Memory B cell (primary cell): Measurements from ENCODE around the gene PADI4.

Experiments
- ATAC-seq: fragments of 150-1000 bp; cut with Tn5 transposase; 2 replicates; pipeline ENCODE4 v1.10.0; 2021; ENCODE audit warnings: low read depth, mild to moderate bottlenecking, moderate library complexity
- DNase-seq, 2 donors: peaks; one replicate each; pipeline ENCODE4 v3.0.0; 2022; ENCODE audit warnings: low spot score in 2 of 2
- H3K27ac Mint-ChIP-seq: one replicate; pipeline ENCODE4 v1.8.0; 2022; ENCODE audit warnings: mild to moderate bottlenecking, moderate library complexity, mixed read lengths
- H3K27me3 Mint-ChIP-seq: one replicate; pipeline ENCODE4 v1.8.0; 2022; ENCODE audit warnings: mixed read lengths
- H3K36me3 Mint-ChIP-seq: one replicate; pipeline ENCODE4 v1.8.0; 2022; ENCODE audit warnings: mild to moderate bottlenecking, mixed read lengths
- H3K4me1 Mint-ChIP-seq: one replicate; pipeline ENCODE4 v1.8.0; 2022; ENCODE audit warnings: mixed read lengths
- H3K4me3 Mint-ChIP-seq: one replicate; pipeline ENCODE4 v1.8.0; 2022; ENCODE audit warnings: mild to moderate bottlenecking, moderate library complexity, mixed read lengths
- H3K9me3 Mint-ChIP-seq: one replicate; pipeline ENCODE4 v1.8.0; 2022; ENCODE audit warnings: mixed read lengths

Gene PADI4

GRCh38 chr1:17295292-17295691, 12.7 kb upstream of the PADI4 start:
- no peak overlapping the region for H3K27ac Mint-ChIP-seq
- H3K27me3 Mint-ChIP-seq, result peaks cover 26% of the 10 kb centered on the region
- no peak overlapping the region for H3K4me3 Mint-ChIP-seq
- H3K36me3 Mint-ChIP-seq, result no peaks in the 10 kb centered on the region
- no peaks in the 10 kb centered on the region for H3K4me1 Mint-ChIP-seq
- DNase-seq, result no peak
- H3K9me3 Mint-ChIP-seq, result peaks cover 8% of the 10 kb centered on the region
- ATAC-seq, result no peak

DNA sequence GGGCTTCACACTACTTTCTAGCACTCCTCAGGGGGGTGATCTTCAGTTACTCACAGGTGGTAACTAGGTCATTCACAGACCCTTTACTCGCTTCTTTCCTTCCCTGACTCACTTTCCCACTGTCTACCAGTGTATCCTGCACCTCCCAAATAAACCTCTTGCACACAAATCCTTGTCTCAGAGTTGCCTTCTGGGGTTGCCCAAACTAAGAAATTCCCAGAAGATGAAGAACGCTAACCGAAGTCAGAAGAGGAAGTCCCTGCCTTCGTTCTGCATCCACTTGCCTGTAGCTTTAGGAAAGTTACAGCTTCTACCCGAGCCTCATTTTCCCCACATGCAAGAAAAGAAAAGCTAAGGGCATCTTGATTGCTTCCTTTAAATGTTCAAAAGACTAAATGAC, 11.9 kb upstream of the PADI4 start:
- DNase-seq (no peak), ATAC-seq (no peak)
- Mint-ChIP-seq H3K4me1 (no peaks in the 10 kb centered on the region), H3K9me3 (peaks cover 8% of the 10 kb centered on the region), H3K36me3 (no peaks in the 10 kb centered on the region), H3K4me3 (no peak overlapping the region), H3K27me3 (peaks cover 22% of the 10 kb centered on the region), H3K27ac (no peak overlapping the region)

- no peak overlapping the region for H3K4me3 Mint-ChIP-seq
- no peak overlapping the region for H3K27ac Mint-ChIP-seq
- H3K4me1 Mint-ChIP-seq, result no peaks in the 10 kb centered on the region
- DNase-seq (no peak), ATAC-seq (no peak)
- peaks cover 18% of the 10 kb centered on the region for H3K9me3 Mint-ChIP-seq
- peaks cover 24% of the 10 kb centered on the region for H3K27me3 Mint-ChIP-seq
- H3K36me3 Mint-ChIP-seq, result peaks cover 3% of the 10 kb centered on the region
Measured at GRCh38 chr1:17297991-17298390, 10.0 kb upstream of the PADI4 start.

DNA sequence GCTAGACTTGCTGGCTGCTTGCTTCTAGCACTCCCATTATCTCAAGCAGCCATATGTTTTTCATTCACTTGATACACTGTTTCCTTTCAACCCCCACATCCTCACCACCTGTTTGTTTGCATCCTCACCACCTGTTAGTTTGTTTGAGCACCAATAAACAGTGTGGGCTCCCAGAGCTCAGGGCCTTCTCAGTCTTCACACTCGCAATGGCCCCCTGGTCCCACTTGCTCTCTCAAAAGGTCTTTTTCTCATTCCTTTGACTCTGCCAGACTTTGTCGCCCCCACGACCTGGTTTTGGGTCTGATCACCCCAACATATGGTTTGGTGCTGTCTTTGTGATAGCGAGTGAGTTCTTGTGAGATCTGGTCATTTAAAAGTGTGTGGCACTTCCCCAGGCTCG, 6.2 kb upstream of the PADI4 start:
- peaks cover 3% of the 10 kb centered on the region for H3K36me3 Mint-ChIP-seq
- no peak overlapping the region for H3K4me3 Mint-ChIP-seq
- DNase-seq, result no peak
- peaks cover 18% of the 10 kb centered on the region for H3K27me3 Mint-ChIP-seq
- no peaks in the 10 kb centered on the region for H3K4me1 Mint-ChIP-seq
- H3K27ac Mint-ChIP-seq, result no peak overlapping the region
- peaks cover 18% of the 10 kb centered on the region for H3K9me3 Mint-ChIP-seq
- no peak for ATAC-seq

DNA sequence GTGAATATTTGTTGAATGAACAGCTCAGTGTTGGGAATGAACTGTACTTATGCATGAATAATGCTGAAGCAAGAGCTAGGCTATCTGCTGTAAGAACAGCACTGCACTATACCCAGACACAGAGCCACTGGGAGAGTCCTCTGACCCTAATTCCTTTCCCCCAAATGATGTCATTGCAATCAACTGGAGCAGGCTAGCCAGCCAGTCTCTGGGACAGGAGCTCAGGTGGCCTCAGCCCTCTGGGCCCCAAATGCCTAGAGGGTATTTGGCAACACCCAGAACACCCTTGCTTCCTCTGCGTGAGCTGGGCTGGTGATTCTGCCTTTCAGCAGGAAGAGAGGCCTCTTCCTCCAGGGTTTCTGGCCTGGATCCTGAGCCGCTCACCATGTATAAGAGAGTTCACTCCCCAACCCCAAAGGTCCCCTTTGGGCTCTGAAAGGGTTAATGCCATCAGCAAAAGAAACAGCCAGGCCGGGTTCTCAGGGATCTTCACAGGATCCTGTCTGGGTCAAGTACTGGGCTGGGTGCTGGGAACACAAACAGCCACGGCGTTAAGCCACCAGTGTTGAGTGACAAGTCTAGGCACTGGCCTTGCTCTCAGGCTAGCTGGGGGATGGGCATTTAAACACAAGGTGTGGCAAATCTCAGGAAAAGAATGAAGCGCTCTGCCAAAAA, 3.7 kb upstream of the PADI4 start:
- Mint-ChIP-seq H3K36me3 (peaks cover 3% of the 10 kb centered on the region), H3K9me3 (peaks cover 13% of the 10 kb centered on the region), H3K4me1 (no peaks in the 10 kb centered on the region), H3K27me3 (peaks cover 23% of the 10 kb centered on the region), H3K27ac (no peak overlapping the region), H3K4me3 (no peak overlapping the region)
- ATAC-seq (no peak), DNase-seq (no peak)

- Mint-ChIP-seq H3K36me3 (peaks cover 3% of the 10 kb centered on the region), H3K4me1 (no peaks in the 10 kb centered on the region), H3K27me3 (peaks cover 20% of the 10 kb centered on the region), H3K4me3 (no peak overlapping the region), H3K9me3 (peaks cover 10% of the 10 kb centered on the region), H3K27ac (no peak overlapping the region)
- no peak for ATAC-seq
- no peak for DNase-seq
Measured at GRCh38 chr1:17304826-17305175, 3.2 kb upstream of the PADI4 start.

DNA sequence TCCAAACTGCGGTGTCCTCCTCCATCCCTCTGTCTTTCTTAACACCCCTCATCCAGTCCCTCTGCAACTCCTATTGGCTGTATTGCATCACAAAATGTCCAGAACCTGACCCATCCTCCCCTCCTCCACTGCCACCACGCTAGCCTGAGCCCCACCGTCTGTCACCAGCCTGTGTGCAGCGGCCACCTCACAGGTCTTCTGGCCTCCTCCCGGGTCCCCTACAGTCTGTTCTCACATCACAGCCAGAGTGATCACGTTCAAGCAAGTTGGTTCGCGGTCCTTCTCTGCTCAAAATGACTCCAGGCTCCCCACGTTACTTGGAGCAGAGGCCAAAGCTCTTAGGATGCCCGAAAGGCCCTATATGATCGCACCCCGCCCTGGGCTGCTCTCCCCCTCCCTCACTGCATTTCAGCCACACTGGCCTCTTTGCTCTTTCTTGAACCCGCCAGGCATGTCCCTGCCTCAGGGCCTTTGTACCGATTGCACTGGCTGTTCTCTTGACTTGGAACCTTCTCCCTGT, 2.4 kb upstream of the PADI4 start:
- DNase-seq (no peak), ATAC-seq (no peak)
- peaks cover 25% of the 10 kb centered on the region for H3K27me3 Mint-ChIP-seq
- H3K36me3 Mint-ChIP-seq, result peaks cover 3% of the 10 kb centered on the region
- H3K4me3 Mint-ChIP-seq, result no peak overlapping the region
- H3K4me1 Mint-ChIP-seq, result no peaks in the 10 kb centered on the region
- no peak overlapping the region for H3K27ac Mint-ChIP-seq
- peaks cover 10% of the 10 kb centered on the region for H3K9me3 Mint-ChIP-seq

DNA sequence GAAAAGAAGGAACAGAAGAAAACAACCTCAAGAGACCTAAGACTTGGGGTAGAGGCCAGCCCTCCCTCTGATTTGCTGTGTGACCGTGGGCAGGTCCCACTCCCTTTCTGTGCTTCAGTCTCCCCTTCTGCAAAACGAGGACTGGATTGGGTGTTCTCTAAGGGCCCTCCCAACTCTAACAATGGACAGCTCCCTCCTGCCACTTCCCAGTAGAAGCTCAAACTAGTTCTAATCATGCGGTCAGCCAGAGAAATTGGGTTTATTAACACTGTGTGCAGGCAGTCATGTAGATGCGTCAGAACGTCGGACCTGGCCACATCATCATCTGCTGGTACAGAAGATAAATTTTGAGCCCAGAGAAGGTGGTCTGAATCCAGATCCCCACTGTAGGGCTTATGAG, 1.6 kb upstream of the PADI4 start:
- Mint-ChIP-seq H3K4me3 (no peak overlapping the region), H3K27me3 (peaks cover 25% of the 10 kb centered on the region), H3K9me3 (peaks cover 10% of the 10 kb centered on the region), H3K27ac (no peak overlapping the region), H3K4me1 (no peaks in the 10 kb centered on the region), H3K36me3 (peaks cover 3% of the 10 kb centered on the region)
- ATAC-seq, result no peak
- no peak for DNase-seq

GRCh38 chr1:17306921-17307320, 1.1 kb upstream of the PADI4 start:
- no peak for DNase-seq
- no peak for ATAC-seq
- Mint-ChIP-seq H3K27me3 (peaks cover 25% of the 10 kb centered on the region), H3K4me3 (no peak overlapping the region), H3K4me1 (no peaks in the 10 kb centered on the region), H3K27ac (no peak overlapping the region), H3K9me3 (peaks cover 7% of the 10 kb centered on the region), H3K36me3 (peaks cover 3% of the 10 kb centered on the region)

GRCh38 chr1:17307329-17307728, 668 bp upstream of the PADI4 start:
- Mint-ChIP-seq H3K27me3 (peaks cover 26% of the 10 kb centered on the region), H3K4me3 (no peak overlapping the region), H3K9me3 (peaks cover 3% of the 10 kb centered on the region), H3K36me3 (peaks cover 2% of the 10 kb centered on the region), H3K27ac (no peak overlapping the region), H3K4me1 (no peaks in the 10 kb centered on the region)
- no peak for DNase-seq
- ATAC-seq, result no peak

DNA sequence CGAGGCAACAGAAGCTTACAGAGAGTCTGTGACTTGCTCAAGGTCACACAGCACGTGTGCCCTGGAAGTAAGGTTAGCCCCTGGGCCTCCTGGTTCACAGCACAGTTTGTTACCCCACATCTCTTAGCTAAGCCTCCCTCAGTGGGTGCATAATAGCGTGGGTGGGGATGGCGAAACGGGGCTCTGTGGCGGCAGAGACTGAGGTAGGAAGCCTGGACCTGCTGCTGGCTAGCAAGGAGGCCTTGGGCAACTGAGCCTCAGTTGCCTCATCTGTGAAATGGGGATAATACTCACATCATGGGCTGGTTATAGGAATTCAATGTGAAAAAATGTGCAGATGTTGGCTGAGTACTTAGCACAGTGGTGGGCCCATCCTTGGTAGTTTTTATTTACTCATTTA, 596 bp downstream of the PADI4 start:
- Mint-ChIP-seq H3K9me3 (no peaks in the 10 kb centered on the region), H3K27me3 (peaks cover 27% of the 10 kb centered on the region), H3K4me1 (no peaks in the 10 kb centered on the region), H3K27ac (no peak overlapping the region), H3K4me3 (no peak overlapping the region), H3K36me3 (no peaks in the 10 kb centered on the region)
- no peak for DNase-seq
- no peak for ATAC-seq

DNA sequence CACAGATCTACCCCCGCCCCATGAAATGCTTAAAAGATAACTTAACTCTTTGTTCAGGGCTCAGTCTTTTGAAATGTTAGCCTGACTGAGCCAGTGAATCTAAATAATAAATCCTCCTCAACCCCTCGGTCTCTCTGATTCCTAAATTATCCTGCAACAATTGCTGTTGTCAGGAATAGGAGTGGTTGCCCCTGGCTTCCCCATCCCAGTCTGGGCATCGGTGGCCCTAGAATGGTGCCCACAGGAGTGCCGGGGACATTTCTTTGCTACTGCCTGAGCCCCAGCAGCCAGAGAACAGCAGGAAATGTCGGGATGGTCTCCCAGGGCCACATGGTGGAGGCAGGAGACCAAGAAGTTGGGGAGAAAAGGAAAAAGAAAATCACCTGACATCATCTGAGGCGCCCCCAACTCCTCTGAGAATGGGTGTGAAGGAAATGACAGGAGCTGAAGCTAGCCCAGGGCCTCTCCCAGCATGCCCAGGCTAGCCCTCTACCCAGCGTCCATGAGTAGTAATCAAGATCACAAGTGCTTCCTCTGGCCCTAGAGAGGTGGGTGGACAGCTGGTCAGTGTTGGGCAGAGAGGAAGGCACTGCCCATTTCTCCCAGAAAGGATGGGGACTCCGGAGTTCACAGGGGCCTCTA, 1.6 kb downstream of the PADI4 start:
- Mint-ChIP-seq H3K27me3 (peaks cover 28% of the 10 kb centered on the region), H3K36me3 (no peaks in the 10 kb centered on the region), H3K4me1 (no peaks in the 10 kb centered on the region), H3K9me3 (no peaks in the 10 kb centered on the region), H3K4me3 (no peak overlapping the region), H3K27ac (no peak overlapping the region)
- ATAC-seq (no peak), DNase-seq (no peak)

- H3K4me3 Mint-ChIP-seq, result no peak overlapping the region
- ATAC-seq (no peak), DNase-seq (no peak)
- H3K27me3 Mint-ChIP-seq, result peaks cover 28% of the 10 kb centered on the region
- H3K27ac Mint-ChIP-seq, result no peak overlapping the region
- no peaks in the 10 kb centered on the region for H3K36me3 Mint-ChIP-seq
- H3K4me1 Mint-ChIP-seq, result no peaks in the 10 kb centered on the region
- H3K9me3 Mint-ChIP-seq, result no peaks in the 10 kb centered on the region
Measured at GRCh38 chr1:17310068-17310640, 2.2 kb downstream of the PADI4 start.

DNA sequence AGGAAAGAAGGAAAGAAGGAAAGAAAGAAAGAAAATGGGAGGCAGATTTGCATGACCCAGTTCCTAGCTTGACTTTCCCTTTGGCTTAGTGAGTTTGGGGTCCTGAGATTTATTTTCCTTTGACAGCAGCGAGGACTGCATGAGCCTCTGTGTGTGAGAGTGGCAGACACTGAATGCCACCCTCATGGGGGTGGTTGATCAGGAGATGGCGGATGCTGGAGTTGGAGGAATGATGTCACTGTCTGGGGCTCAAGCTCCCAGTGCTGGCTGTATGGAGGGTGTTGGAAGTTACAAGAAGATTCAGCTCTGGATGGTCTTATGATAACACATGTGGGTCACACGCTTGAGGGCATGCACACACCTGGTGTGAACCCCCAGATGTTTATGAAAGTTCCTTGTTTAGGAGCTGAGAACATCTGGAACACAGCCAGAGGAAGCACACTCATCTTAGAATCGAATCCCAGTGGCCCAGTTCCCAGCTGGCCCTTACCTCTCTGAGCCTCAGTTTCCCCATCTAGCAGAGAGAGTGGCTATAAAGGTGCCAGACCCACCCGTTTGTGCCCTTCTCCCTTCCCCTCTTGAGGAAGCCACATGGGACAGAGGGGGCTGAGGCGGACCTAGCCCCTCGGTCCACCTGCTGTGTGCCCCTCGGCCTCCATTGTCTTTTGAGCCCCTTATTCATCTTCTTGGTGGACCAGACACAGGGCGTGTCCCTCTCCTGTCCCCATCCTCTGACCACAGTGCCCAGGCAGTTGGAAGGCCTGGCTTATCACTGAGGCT, 5.7 kb downstream of the PADI4 start:
- ATAC-seq, result no peak
- Mint-ChIP-seq H3K4me1 (no peaks in the 10 kb centered on the region), H3K4me3 (no peak overlapping the region), H3K9me3 (no peaks in the 10 kb centered on the region), H3K27ac (no peak overlapping the region), H3K36me3 (no peaks in the 10 kb centered on the region), H3K27me3 (peaks cover 11% of the 10 kb centered on the region)
- DNase-seq, result no peak
